WTC11 (cell line): ENCODE results near the gene CALML3. TPM values are rescaled to one million over a fixed set of nuclear protein-coding genes. Genes with fewer than 3 reads are reported as not detected.

Source experiments
- ATAC-seq: fragments of 200-7000 bp; cut with Tn5 transposase; 2 replicates; pipeline ENCODE4 v1.10.0; 2021; ENCODE audit warnings: mild to moderate bottlenecking, moderate library complexity
- CTCF ChIA-PET: fragments of 300-600 bp; sonication (Branson Sonifier 250); formaldehyde crosslinking; loops from one replicate; lab custom pipeline; 2021; ENCODE audit warnings: antibody characterized with exemption; lab: Charles Lee
- POLR2A ChIA-PET: fragments of 350-600 bp; sonication (Branson Sonifier 250); formaldehyde crosslinking; loops from one replicate; lab custom pipeline; 2021; ENCODE audit warnings: antibody characterized with exemption; lab: Charles Lee
- DNase-seq: peaks from one replicate; pipeline ENCODE4 v3.0.0; 2021; ENCODE audit warnings: low spot score
- H3K27ac Mint-ChIP-seq: 2 replicates; pipeline ENCODE4 v1.8.0; 2021; ENCODE audit warnings: mixed read lengths
- H3K27me3 Mint-ChIP-seq: 2 replicates; pipeline ENCODE4 v1.8.0; 2021; ENCODE audit warnings: low read depth, mild to moderate bottlenecking, moderate library complexity, mixed read lengths
- H3K36me3 Mint-ChIP-seq: 2 replicates; pipeline ENCODE4 v1.8.0; 2021; ENCODE audit warnings: mixed read lengths
- H3K4me1 Mint-ChIP-seq: 2 replicates; pipeline ENCODE4 v1.8.0; 2022; ENCODE audit warnings: mixed read lengths
- H3K4me3 Mint-ChIP-seq: 2 replicates; pipeline ENCODE4 v1.8.0; 2021; ENCODE audit warnings: mild to moderate bottlenecking, moderate library complexity, mixed read lengths
- H3K9me3 Mint-ChIP-seq: 2 replicates; pipeline ENCODE4 v1.8.0; 2021; ENCODE audit warnings: mixed read lengths
- ATF6 ChIP-seq: sonication (generic); formaldehyde crosslinking; IDR thresholded peaks from 2 replicates; pipeline ENCODE4 v1.8.1; 2023; ENCODE audit warnings: mild to moderate bottlenecking, missing genetic modification reagents
- FOXP1 ChIP-seq: sonication (generic); formaldehyde crosslinking; IDR thresholded peaks from 2 replicates; pipeline ENCODE4 v1.8.0; 2022; ENCODE audit warnings: missing genetic modification reagents, mild to moderate bottlenecking, moderate library complexity, borderline replicate concordance
- KAT7 ChIP-seq: sonication (generic); formaldehyde crosslinking; IDR thresholded peaks from 2 replicates; pipeline ENCODE4 v1.8.1; 2023; ENCODE audit warnings: missing genetic modification reagents, mild to moderate bottlenecking, borderline replicate concordance
- NFE2L1 ChIP-seq: sonication (generic); formaldehyde crosslinking; IDR thresholded peaks from 2 replicates; pipeline ENCODE4 v1.8.1; 2023; ENCODE audit warnings: missing genetic modification reagents
- NFYB ChIP-seq: sonication (generic); formaldehyde crosslinking; conservative IDR thresholded peaks from 2 replicates; pipeline ENCODE4 v1.8.0; 2022; ENCODE audit warnings: low read depth, missing genetic modification reagents
- RELA ChIP-seq: sonication (generic); formaldehyde crosslinking; IDR thresholded peaks from 2 replicates; pipeline ENCODE4 v1.8.1; 2022; ENCODE audit warnings: missing genetic modification reagents, mild to moderate bottlenecking, borderline replicate concordance
- SMAD3 ChIP-seq: sonication (generic); formaldehyde crosslinking; IDR thresholded peaks from 2 replicates; pipeline ENCODE4 v1.8.0; 2022; ENCODE audit warnings: missing genetic modification reagents, mild to moderate bottlenecking, borderline replicate concordance
- TCF7 ChIP-seq: sonication (generic); formaldehyde crosslinking; IDR thresholded peaks from 2 replicates; pipeline ENCODE4 v1.8.0; 2022; ENCODE audit warnings: mild to moderate bottlenecking, low read depth, missing genetic modification reagents, moderate library complexity
- TEAD1 ChIP-seq: sonication (generic); formaldehyde crosslinking; IDR thresholded peaks from 2 replicates; pipeline ENCODE4 v1.8.0; 2022; ENCODE audit warnings: mild to moderate bottlenecking, missing genetic modification reagents
- ZBTB21 ChIP-seq: sonication (generic); formaldehyde crosslinking; IDR thresholded peaks from 2 replicates; pipeline ENCODE4 v1.8.1; 2023; ENCODE audit warnings: mild to moderate bottlenecking, missing genetic modification reagents, borderline replicate concordance
- ZNF138 ChIP-seq: sonication (generic); formaldehyde crosslinking; conservative IDR thresholded peaks from 2 replicates; pipeline ENCODE4 v1.8.1; 2022; ENCODE audit warnings: mild to moderate bottlenecking, moderate library complexity, missing genetic modification reagents
- ZNF317 ChIP-seq: sonication (generic); formaldehyde crosslinking; IDR thresholded peaks from 2 replicates; pipeline ENCODE4 v1.8.1; 2023; ENCODE audit warnings: low read depth, mild to moderate bottlenecking, moderate library complexity, missing genetic modification reagents, borderline replicate concordance
- ZNF396 ChIP-seq: fragments of 250-450 bp; sonication (Bioruptor Pico); IDR thresholded peaks from 2 replicates; pipeline ENCODE4 v1.8.0; 2021; ENCODE audit warnings: mild to moderate bottlenecking, moderate library complexity, borderline replicate concordance
- ZNF416 ChIP-seq: fragments of 250-450 bp; sonication (Bioruptor Pico); IDR thresholded peaks from 2 replicates; pipeline ENCODE4 v1.9.0; 2021; ENCODE audit warnings: mild to moderate bottlenecking, inconsistent platforms
- ZNF425 ChIP-seq: fragments of 250-450 bp; sonication (Bioruptor Pico); conservative IDR thresholded peaks from 2 replicates; pipeline ENCODE4 v1.9.0; 2021; ENCODE audit warnings: mild to moderate bottlenecking
- ZNF532 ChIP-seq: fragments of 250-450 bp; sonication (Bioruptor Pico); IDR thresholded peaks from 2 replicates; pipeline ENCODE4 v1.9.0; 2021; ENCODE audit warnings: mild to moderate bottlenecking, borderline replicate concordance
- ZNF671 ChIP-seq: fragments of 250-450 bp; sonication (Bioruptor Pico); IDR thresholded peaks from 2 replicates; pipeline ENCODE4 v1.8.0; 2021; ENCODE audit warnings: mild to moderate bottlenecking
- total RNA-seq: library from RNA; stranded (reverse); gene quantifications from 3 replicates; pipeline ENCODE4 v1.2.3, GENCODE V29; 2021
- TF ChIP-seq, protein P1 (sequence below): sonication (generic); formaldehyde crosslinking; IDR thresholded peaks from 2 replicates; pipeline ENCODE4 v1.8.1; 2023; ENCODE audit warnings: mild to moderate bottlenecking, missing genetic modification reagents, moderate library complexity
- TF ChIP-seq, protein P2 (sequence below): fragments of 200-600 bp; IDR thresholded peaks from 2 replicates; pipeline ENCODE4 v1.8.0; 2022; ENCODE audit warnings: antibody characterized with exemption

The CALML3 gene
- total RNA-seq, 1 experiment from 2014 or later = not detected

DNA sequence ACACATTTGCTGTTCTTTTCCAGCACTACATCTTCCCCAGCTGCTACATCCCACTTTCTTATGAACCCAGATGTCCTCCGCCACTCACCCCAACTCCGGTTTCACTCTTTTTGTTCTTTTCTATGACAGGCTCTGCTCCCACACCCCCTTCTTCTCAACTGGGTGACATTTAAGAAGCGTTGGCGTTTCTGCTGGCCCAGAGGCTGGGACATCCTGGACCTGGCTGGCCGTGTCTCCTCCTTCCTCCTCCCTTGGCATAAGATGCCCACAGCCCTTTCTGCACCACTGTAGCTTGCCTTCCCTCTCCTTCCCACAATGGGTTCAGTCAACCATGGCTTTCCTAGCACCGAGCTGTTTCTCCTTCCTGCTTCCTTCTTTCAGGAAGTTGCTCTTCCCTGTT is 16.0 kb upstream of the CALML3 start:
- Mint-ChIP-seq H3K4me3 (no peak overlapping the region), H3K27ac (no peak overlapping the region), H3K27me3 (no peaks in the 10 kb centered on the region; the same call in 1 of the 2 replicates), H3K9me3 (no peaks in the 10 kb centered on the region), H3K4me1 (peaks cover 21% of the 10 kb centered on the region), H3K36me3 (no peaks in the 10 kb centered on the region)
- POLR2A ChIA-PET = no interaction called here
- ATAC-seq (no peak), DNase-seq (no peak)
- CTCF ChIA-PET = no interaction called here
- TF ChIP-seq, protein P1, sequence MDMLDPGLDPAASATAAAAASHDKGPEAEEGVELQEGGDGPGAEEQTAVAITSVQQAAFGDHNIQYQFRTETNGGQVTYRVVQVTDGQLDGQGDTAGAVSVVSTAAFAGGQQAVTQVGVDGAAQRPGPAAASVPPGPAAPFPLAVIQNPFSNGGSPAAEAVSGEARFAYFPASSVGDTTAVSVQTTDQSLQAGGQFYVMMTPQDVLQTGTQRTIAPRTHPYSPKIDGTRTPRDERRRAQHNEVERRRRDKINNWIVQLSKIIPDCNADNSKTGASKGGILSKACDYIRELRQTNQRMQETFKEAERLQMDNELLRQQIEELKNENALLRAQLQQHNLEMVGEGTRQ (CRISPR knock-in tag) = no peak
- TF ChIP-seq ZNF138 (CRISPR knock-in tag) (no peak), ZBTB21 (no peak), ZNF317 (CRISPR knock-in tag) (no peak), ATF6 (CRISPR knock-in tag) (no peak), ZNF396 (CRISPR knock-in tag) (no peak), ZNF416 (CRISPR knock-in tag) (no peak), RELA (no peak), ZNF425 (CRISPR knock-in tag) (no peak), FOXP1 (CRISPR knock-in tag) (no peak), ZNF671 (CRISPR knock-in tag) (no peak)
- TF ChIP-seq, protein P2, sequence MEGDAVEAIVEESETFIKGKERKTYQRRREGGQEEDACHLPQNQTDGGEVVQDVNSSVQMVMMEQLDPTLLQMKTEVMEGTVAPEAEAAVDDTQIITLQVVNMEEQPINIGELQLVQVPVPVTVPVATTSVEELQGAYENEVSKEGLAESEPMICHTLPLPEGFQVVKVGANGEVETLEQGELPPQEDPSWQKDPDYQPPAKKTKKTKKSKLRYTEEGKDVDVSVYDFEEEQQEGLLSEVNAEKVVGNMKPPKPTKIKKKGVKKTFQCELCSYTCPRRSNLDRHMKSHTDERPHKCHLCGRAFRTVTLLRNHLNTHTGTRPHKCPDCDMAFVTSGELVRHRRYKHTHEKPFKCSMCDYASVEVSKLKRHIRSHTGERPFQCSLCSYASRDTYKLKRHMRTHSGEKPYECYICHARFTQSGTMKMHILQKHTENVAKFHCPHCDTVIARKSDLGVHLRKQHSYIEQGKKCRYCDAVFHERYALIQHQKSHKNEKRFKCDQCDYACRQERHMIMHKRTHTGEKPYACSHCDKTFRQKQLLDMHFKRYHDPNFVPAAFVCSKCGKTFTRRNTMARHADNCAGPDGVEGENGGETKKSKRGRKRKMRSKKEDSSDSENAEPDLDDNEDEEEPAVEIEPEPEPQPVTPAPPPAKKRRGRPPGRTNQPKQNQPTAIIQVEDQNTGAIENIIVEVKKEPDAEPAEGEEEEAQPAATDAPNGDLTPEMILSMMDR = no peak

DNA sequence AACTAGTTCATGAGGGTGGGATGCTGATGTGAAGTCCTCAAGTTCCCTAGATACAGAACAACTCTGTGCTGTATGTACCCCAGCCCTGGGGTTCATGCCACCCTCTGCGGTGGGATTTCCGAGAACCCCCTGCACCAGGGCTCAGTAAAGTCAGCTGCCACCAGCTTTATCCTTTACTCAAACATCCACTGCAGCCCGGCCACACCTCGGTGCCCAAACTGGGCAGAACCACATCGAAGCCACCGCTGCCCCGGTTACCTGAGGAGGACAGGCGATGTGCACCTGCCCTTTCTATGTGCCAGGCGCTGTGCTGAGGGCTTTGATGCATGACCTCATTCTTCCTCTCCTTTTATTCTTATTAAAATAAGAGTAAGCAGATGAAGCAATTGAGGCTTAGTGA is 15.5 kb upstream of the CALML3 start:
- H3K9me3 Mint-ChIP-seq = no peaks in the 10 kb centered on the region
- DNase-seq (no peak), ATAC-seq (no peak)
- TF ChIP-seq TEAD1 (CRISPR knock-in tag) (no peak), RELA (no peak)
- H3K27ac Mint-ChIP-seq = no peak overlapping the region
- H3K27me3 Mint-ChIP-seq = no peaks in the 10 kb centered on the region; the same call in 1 of the 2 replicates
- POLR2A ChIA-PET = no interaction called here
- H3K4me1 Mint-ChIP-seq = peaks cover 21% of the 10 kb centered on the region
- no peaks in the 10 kb centered on the region for H3K36me3 Mint-ChIP-seq
- H3K4me3 Mint-ChIP-seq = no peak overlapping the region
- CTCF ChIA-PET = no interaction called here

GRCh38 chr10:5509691-5510090 is 15.1 kb upstream of the CALML3 start:
- peaks cover 24% of the 10 kb centered on the region for H3K4me1 Mint-ChIP-seq
- no peak overlapping the region for H3K27ac Mint-ChIP-seq
- ATAC-seq (no peak), DNase-seq (no peak)
- H3K36me3 Mint-ChIP-seq = no peaks in the 10 kb centered on the region
- ChIA-PET POLR2A (no interaction called here), CTCF (no interaction called here)
- H3K4me3 Mint-ChIP-seq = no peak overlapping the region
- no peaks in the 10 kb centered on the region for H3K9me3 Mint-ChIP-seq
- H3K27me3 Mint-ChIP-seq = no peaks in the 10 kb centered on the region; the same call in 1 of the 2 replicates
- no peak for TF ChIP-seq NFYB (CRISPR knock-in tag)
- TF ChIP-seq ZNF532 (CRISPR knock-in tag) = no peak
- no peak for TF ChIP-seq KAT7 (CRISPR knock-in tag)
- no peak for TF ChIP-seq TCF7 (CRISPR knock-in tag)
- no peak for TF ChIP-seq SMAD3
- no peak for TF ChIP-seq NFE2L1 (CRISPR knock-in tag)
